Psoas muscle (tissue), 8 donors: ENCODE measurements around the gene FAM78B. TPM values are rescaled to one million over a fixed set of nuclear protein-coding genes. Genes with fewer than 3 reads are reported as not detected.

Source experiments
- ATAC-seq, 4 donors: fragments of 200-7000 bp; cut with Tn5 transposase; one replicate each; pipeline ENCODE4 v1.9.1; 2020; ENCODE audit warnings: moderate library complexity in 3 of 4, mild to moderate bottlenecking in 2 of 4
- DNase-seq, 2 donors: peaks; one replicate each; pipeline ENCODE4 v3.0.0-alpha.2; 2020
- H3K27ac ChIP-seq: fragments of 200-600 bp; one replicate; pipeline ENCODE4 v1.8.0; 2022
- H3K27me3 ChIP-seq, 3 donors: fragments of 200-600 bp in 1 of 3; one replicate each; pipeline versions ENCODE4 v1.6.1 to v1.8.0; 2013 to 2022; ENCODE audit warnings: low read length in 2 of 3, mild to moderate bottlenecking in 2 of 3, moderate library complexity in 1 of 3; ENCODE audit not compliant: insufficient read depth in 3 of 3
- H3K36me3 ChIP-seq, 2 donors: fragments of 200-600 bp in 1 of 2; one replicate each; pipeline versions ENCODE4 v1.6.1 to v1.8.0; 2013 to 2022; ENCODE audit warnings: low read depth in 1 of 2, mild to moderate bottlenecking in 1 of 2, moderate library complexity in 1 of 2; ENCODE audit not compliant: insufficient read depth in 1 of 2
- H3K4me1 ChIP-seq: fragments of 200-600 bp; one replicate; pipeline ENCODE4 v1.8.0; 2022
- H3K4me3 ChIP-seq: fragments of 200-600 bp; one replicate; pipeline ENCODE4 v1.8.0; 2022; ENCODE audit warnings: mild to moderate bottlenecking
- H3K9me3 ChIP-seq: fragments of 200-600 bp; one replicate; pipeline ENCODE4 v1.8.0; 2022
- WGBS, 3 donors: extraction: QIAGEN DNeasy Blood & Tissue Kit; methylation state at CpG; one replicate each; pipeline versions ENCODE4 v1.1.6 to v1.1.7; 2013; 5-methylcytosine and 5-hydroxymethylcytosine counted together
- intact Hi-C, 2 donors: fragments of 100-400 bp; cut with DNase I; formaldehyde crosslinking; loops; one replicate each; pipeline versions ENCODE4 v1.11.0 to v1.14.2; 2022
- polyA plus RNA-seq, 3 donors: library from polyadenylated mRNA; stranded (reverse); fragments of 200-250 nt; gene quantifications; one replicate each; pipeline ENCODE4 v1.2.3, GENCODE V29; 2013
- total RNA-seq, 4 donors: library from RNA; stranded (reverse); fragmentation: NEBNext Ultra II Directional in 2 of 4; extraction: Animal tissue kit (Norgen Biotek cat#: 25700) in 2 of 4; gene quantifications; one replicate each; pipeline versions ENCODE4 v1.2.1 to v1.2.4, GENCODE V29; 2021 to 2023
- TF ChIP-seq, protein P1 (sequence below): fragments of 200-600 bp; IDR thresholded peaks from one replicate; pipeline ENCODE4 v1.8.0; 2022; ENCODE audit warnings: antibody characterized with exemption
- donor health status: healthy with polysubstance abuse.
- donor health status: DM: no; HTN: no; CAD: no; lungs with moderate emphysema.
- donor health status: Bipolar disorder and iron deficiency.
- donor health status: healthy.
- donor health status: DM: yes; HTN: yes; CAD: no.
- donor health status: DM: no; HTN: no; CAD: no.
- donor health status: DM: no; HTN: no; CAD: no.
- donor health status: DM: yes; HTN: yes; CAD: no.

The FAM78B gene
- total and polyA plus RNA-seq, 7 donors, result 1.6 to 9.8 (median 4.9) TPM

- TF ChIP-seq, protein P1, sequence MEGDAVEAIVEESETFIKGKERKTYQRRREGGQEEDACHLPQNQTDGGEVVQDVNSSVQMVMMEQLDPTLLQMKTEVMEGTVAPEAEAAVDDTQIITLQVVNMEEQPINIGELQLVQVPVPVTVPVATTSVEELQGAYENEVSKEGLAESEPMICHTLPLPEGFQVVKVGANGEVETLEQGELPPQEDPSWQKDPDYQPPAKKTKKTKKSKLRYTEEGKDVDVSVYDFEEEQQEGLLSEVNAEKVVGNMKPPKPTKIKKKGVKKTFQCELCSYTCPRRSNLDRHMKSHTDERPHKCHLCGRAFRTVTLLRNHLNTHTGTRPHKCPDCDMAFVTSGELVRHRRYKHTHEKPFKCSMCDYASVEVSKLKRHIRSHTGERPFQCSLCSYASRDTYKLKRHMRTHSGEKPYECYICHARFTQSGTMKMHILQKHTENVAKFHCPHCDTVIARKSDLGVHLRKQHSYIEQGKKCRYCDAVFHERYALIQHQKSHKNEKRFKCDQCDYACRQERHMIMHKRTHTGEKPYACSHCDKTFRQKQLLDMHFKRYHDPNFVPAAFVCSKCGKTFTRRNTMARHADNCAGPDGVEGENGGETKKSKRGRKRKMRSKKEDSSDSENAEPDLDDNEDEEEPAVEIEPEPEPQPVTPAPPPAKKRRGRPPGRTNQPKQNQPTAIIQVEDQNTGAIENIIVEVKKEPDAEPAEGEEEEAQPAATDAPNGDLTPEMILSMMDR, result no peak
- intact Hi-C loops, result no loop called here
- H3K27ac ChIP-seq, result no peak overlapping the region
- H3K36me3 ChIP-seq, result no peaks in the 10 kb centered on the region
- no peak overlapping the region for H3K4me3 ChIP-seq
- no peak for ATAC-seq
- no peaks in the 10 kb centered on the region for H3K9me3 ChIP-seq
- H3K4me1 ChIP-seq, result no peaks in the 10 kb centered on the region
- no peak for DNase-seq
- WGBS, 3 donors, result 83 to 85% (median 84%) methylated on average over 8 of the region's 8 CpGs
- H3K27me3 ChIP-seq, result no peaks in the 10 kb centered on the region
These were observed 43.8 kb downstream of the FAM78B start for GRCh38 chr1:166122873-166123466.

DNA sequence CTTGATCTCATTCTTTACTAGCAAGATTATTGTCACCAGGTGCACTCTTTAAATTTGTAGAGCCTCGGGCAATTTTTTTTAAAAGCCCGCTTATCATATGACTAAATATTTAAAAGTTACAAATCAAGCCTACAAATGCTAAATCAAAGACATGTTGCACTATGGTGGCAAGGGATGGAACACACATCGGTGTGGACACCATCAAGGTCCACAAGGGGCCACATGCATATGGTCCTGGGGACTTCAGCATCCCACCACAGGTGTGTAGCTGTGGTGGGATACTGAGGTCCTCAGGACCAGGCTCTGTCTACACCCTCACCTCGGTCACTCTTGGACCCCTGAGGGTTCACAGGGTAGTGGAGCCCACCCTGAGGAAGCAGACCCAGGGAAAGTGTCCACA lies 45.8 kb downstream of the FAM78B start:
- intact Hi-C loops, result no loop called here
- TF ChIP-seq, protein P1, result no peak
- WGBS, 3 donors, result 86 to 97% (median 91%) methylated on average over 4 of the region's 4 CpGs
- no peak overlapping the region for H3K4me3 ChIP-seq
- no peak for DNase-seq
- no peaks in the 10 kb centered on the region for H3K27me3 ChIP-seq
- no peak for ATAC-seq
- H3K27ac ChIP-seq, result no peak overlapping the region
- H3K36me3 ChIP-seq, result no peaks in the 10 kb centered on the region
- no peaks in the 10 kb centered on the region for H3K4me1 ChIP-seq
- H3K9me3 ChIP-seq, result no peaks in the 10 kb centered on the region

- H3K4me3 ChIP-seq, result no peak overlapping the region
- no peak overlapping the region for H3K27ac ChIP-seq
- no peak for ATAC-seq
- H3K9me3 ChIP-seq, result no peaks in the 10 kb centered on the region
- TF ChIP-seq, protein P1, result no peak
- intact Hi-C loops, result no loop called here
- no peak for DNase-seq
- no peaks in the 10 kb centered on the region for H3K36me3 ChIP-seq
- 83 to 87% (median 85%) methylated on average over 8 of the region's 8 CpGs for whole genome bisulfite sequencing, 3 donors
- H3K4me1 ChIP-seq, result no peaks in the 10 kb centered on the region
- no peaks in the 10 kb centered on the region for H3K27me3 ChIP-seq
These were observed 46.5 kb downstream of the FAM78B start for GRCh38 chr1:166120281-166120680.

GRCh38 chr1:166119471-166119965 lies 47.3 kb downstream of the FAM78B start:
- H3K27ac ChIP-seq, result no peak overlapping the region
- H3K9me3 ChIP-seq, result no peaks in the 10 kb centered on the region
- no peak overlapping the region for H3K4me3 ChIP-seq
- TF ChIP-seq, protein P1, result no peak
- WGBS, 3 donors, result 49 to 57% (median 54%) methylated on average over 11 of the region's 11 CpGs
- ATAC-seq (no peak), DNase-seq (no peak)
- H3K36me3 ChIP-seq, result no peaks in the 10 kb centered on the region
- H3K4me1 ChIP-seq, result no peaks in the 10 kb centered on the region
- intact Hi-C loops, result no loop called here
- H3K27me3 ChIP-seq, result no peaks in the 10 kb centered on the region

- WGBS, 3 donors, result 85 to 94% (median 92%) methylated on average over 5 of the region's 5 CpGs
These were observed 49.0 kb downstream of the FAM78B start for GRCh38 chr1:166117776-166118175.

More at GRCh38 chr1:166117776-166118175, 49.0 kb downstream of the FAM78B start:
- DNase-seq (no peak), ATAC-seq (no peak)
- H3K4me3 ChIP-seq, result no peak overlapping the region
- H3K4me1 ChIP-seq, result no peaks in the 10 kb centered on the region
- H3K9me3 ChIP-seq, result no peaks in the 10 kb centered on the region
- H3K27ac ChIP-seq, result no peak overlapping the region
- H3K27me3 ChIP-seq, result no peaks in the 10 kb centered on the region
- intact Hi-C loops, result no loop called here
- H3K36me3 ChIP-seq, result no peaks in the 10 kb centered on the region
- TF ChIP-seq, protein P1, result no peak
